ENCODE measurements around the gene DLEC1.
"Not testable (repeated sequence)": the region's sequence is repeated elsewhere in the genome, so short reads cannot be mapped to it uniquely, and the experiment has no call there.

The DLEC1 gene

GRCh38 chr3:38067508-38068233 is 28.7 kb downstream of the DLEC1 start:
- Histone ChIP-seq H2AFZ (ENCODE audit: low read depth, low read length) (no peak overlapping the region), H3K36me3 (replicated peaks; ENCODE audit: low read depth, low read length) (no peaks in the 10 kb centered on the region), H4K20me1 (ENCODE audit: insufficient read depth, low read length) (no peaks in the 10 kb centered on the region), H3K4me3 (ENCODE audit: low read length) (no peak overlapping the region), H3K27me3 (ENCODE audit: low read depth, low read length) (peaks cover 24% of the 10 kb centered on the region), H3K79me2 (ENCODE audit: low read length) (no peaks in the 10 kb centered on the region), H3K4me1 (ENCODE audit: low read length) (no peaks in the 10 kb centered on the region), H3K9me3 (ENCODE audit: insufficient read depth, low read length) (no peaks in the 10 kb centered on the region), H3K9ac (ENCODE audit: low read length) (no peak overlapping the region), H3K4me2 (ENCODE audit: low read length) (no peak overlapping the region), H3K27ac (ENCODE audit: low read length) (no peak overlapping the region)
- no peak for TF ChIP-seq CTCF (IDR thresholded peaks at IDR 0.05; ENCODE audit: low read depth, low read length)
- TF ChIP-seq EZH2phosphoT487 (IDR thresholded peaks at IDR 0.05; ENCODE audit: low read depth): no peak

DNA sequence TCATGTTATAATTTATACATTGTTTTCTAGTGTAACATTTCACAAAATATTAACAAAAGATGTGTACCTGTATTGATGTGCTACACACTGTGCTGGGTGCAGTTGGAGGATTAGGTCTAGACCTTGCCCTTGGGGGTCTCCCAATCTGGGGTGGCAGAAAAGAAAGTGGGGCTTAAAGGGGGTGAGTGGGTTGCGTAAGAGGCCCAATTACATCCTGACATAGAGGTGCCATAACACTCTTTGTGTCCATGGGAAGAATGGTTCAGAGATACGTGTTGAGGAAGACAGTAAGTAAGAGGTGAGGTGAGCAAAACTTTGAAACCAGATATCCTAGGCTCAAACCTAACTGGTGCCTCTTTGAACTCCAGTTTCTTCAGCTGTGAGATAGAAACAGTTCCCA is 31.0 kb downstream of the DLEC1 start:
- H3K4me1 ChIP-seq (ENCODE audit: low read length): no peaks in the 10 kb centered on the region

GRCh38 chr3:38077073-38077472 is 38.1 kb downstream of the DLEC1 start:
- not testable (repeated sequence) for H3K36me3 ChIP-seq (replicated peaks; ENCODE audit: low read depth, low read length); H3K79me2 ChIP-seq (ENCODE audit: low read length); H3K9ac ChIP-seq (ENCODE audit: low read length); H3K9me3 ChIP-seq (ENCODE audit: insufficient read depth, low read length); H4K20me1 ChIP-seq (ENCODE audit: insufficient read depth, low read length); H3K27ac ChIP-seq (ENCODE audit: low read length); H3K27me3 ChIP-seq (ENCODE audit: low read depth, low read length); H3K4me1 ChIP-seq (ENCODE audit: low read length); H3K4me3 ChIP-seq (ENCODE audit: low read length); H2AFZ ChIP-seq (ENCODE audit: low read depth, low read length); H3K4me2 ChIP-seq (ENCODE audit: low read length)

More for the DNA sequence above, 31.0 kb downstream of the DLEC1 start:
- Histone ChIP-seq H3K79me2 (ENCODE audit: low read length) (no peaks in the 10 kb centered on the region), H3K9ac (ENCODE audit: low read length) (no peak overlapping the region), H3K4me3 (ENCODE audit: low read length) (no peak overlapping the region), H3K9me3 (ENCODE audit: insufficient read depth, low read length) (no peaks in the 10 kb centered on the region), H4K20me1 (ENCODE audit: insufficient read depth, low read length) (no peaks in the 10 kb centered on the region), H3K4me2 (ENCODE audit: low read length) (no peak overlapping the region), H3K36me3 (replicated peaks; ENCODE audit: low read depth, low read length) (no peaks in the 10 kb centered on the region), H2AFZ (ENCODE audit: low read depth, low read length) (no peak overlapping the region), H3K27me3 (ENCODE audit: low read depth, low read length) (peaks cover 21% of the 10 kb centered on the region), H3K27ac (ENCODE audit: low read length) (no peak overlapping the region)
- no peak for TF ChIP-seq EZH2phosphoT487 (IDR thresholded peaks at IDR 0.05; ENCODE audit: low read depth)

DNA sequence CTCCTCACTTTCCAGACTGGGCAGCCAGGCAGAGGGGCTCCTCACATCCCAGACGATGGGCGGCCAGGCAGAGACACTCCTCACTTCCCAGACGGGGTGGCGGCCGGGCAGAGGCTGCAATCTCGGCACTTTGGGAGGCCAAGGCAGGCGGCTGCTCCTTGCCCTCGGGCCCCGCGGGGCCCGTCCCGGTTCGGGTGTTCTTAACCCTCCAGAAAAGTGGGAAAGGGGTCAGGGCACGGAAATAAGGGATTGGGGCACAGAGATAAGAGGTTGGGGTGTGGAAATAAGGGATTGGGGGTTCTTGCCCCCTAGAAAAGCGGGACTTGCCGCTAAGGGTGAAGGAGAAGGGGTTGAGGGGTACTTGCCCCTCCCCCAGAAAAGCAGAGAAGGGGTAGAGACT is 43.3 kb downstream of the DLEC1 start:
- not testable (repeated sequence) for H2AFZ ChIP-seq (ENCODE audit: low read depth, low read length); H4K20me1 ChIP-seq (ENCODE audit: insufficient read depth, low read length); H3K9ac ChIP-seq (ENCODE audit: low read length); H3K27me3 ChIP-seq (ENCODE audit: low read depth, low read length); H3K27ac ChIP-seq (ENCODE audit: low read length); H3K4me3 ChIP-seq (ENCODE audit: low read length); H3K9me3 ChIP-seq (ENCODE audit: insufficient read depth, low read length); H3K36me3 ChIP-seq (replicated peaks; ENCODE audit: low read depth, low read length); H3K4me1 ChIP-seq (ENCODE audit: low read length); H3K79me2 ChIP-seq (ENCODE audit: low read length); H3K4me2 ChIP-seq (ENCODE audit: low read length)

- not testable (repeated sequence) for H2AFZ ChIP-seq (ENCODE audit: low read depth, low read length); H3K27ac ChIP-seq (ENCODE audit: low read length); H3K79me2 ChIP-seq (ENCODE audit: low read length); H3K4me1 ChIP-seq (ENCODE audit: low read length); H3K36me3 ChIP-seq (replicated peaks; ENCODE audit: low read depth, low read length); H3K27me3 ChIP-seq (ENCODE audit: low read depth, low read length); H3K4me3 ChIP-seq (ENCODE audit: low read length); H3K4me2 ChIP-seq (ENCODE audit: low read length); H3K9ac ChIP-seq (ENCODE audit: low read length); H3K9me3 ChIP-seq (ENCODE audit: insufficient read depth, low read length); H4K20me1 ChIP-seq (ENCODE audit: insufficient read depth, low read length)
Measured at GRCh38 chr3:38083254-38083653, 44.2 kb downstream of the DLEC1 start.

- Histone ChIP-seq H4K20me1 (ENCODE audit: insufficient read depth, low read length) (no peaks in the 10 kb centered on the region), H3K4me3 (ENCODE audit: low read length) (no peak overlapping the region), H2AFZ (ENCODE audit: low read depth, low read length) (no peak overlapping the region), H3K27ac (ENCODE audit: low read length) (no peak overlapping the region), H3K4me1 (ENCODE audit: low read length) (no peaks in the 10 kb centered on the region), H3K36me3 (replicated peaks; ENCODE audit: low read depth, low read length) (no peaks in the 10 kb centered on the region), H3K79me2 (ENCODE audit: low read length) (no peaks in the 10 kb centered on the region), H3K27me3 (ENCODE audit: low read depth, low read length) (no peaks in the 10 kb centered on the region), H3K4me2 (ENCODE audit: low read length) (no peak overlapping the region), H3K9me3 (ENCODE audit: insufficient read depth, low read length) (peaks cover 3% of the 10 kb centered on the region; the same call in 1 of the 2 replicates), H3K9ac (ENCODE audit: low read length) (no peak overlapping the region)
- no peak for TF ChIP-seq EZH2phosphoT487 (IDR thresholded peaks at IDR 0.05; ENCODE audit: low read depth)
- no peak for TF ChIP-seq CTCF (IDR thresholded peaks at IDR 0.05; ENCODE audit: low read depth, low read length)
Measured at GRCh38 chr3:38083871-38084333, 44.9 kb downstream of the DLEC1 start.
